IPS-NIHi7 (cell line): ENCODE results near the gene CCDC149.
A peak's percentile ranks its signal among the peaks of the same experiment; 100 is the strongest.
"Not testable (repeated sequence)": the region's sequence is repeated elsewhere in the genome, so short reads cannot be mapped to it uniquely, and the experiment has no call there.

Experiments
- DNase-seq: peaks from one replicate; pipeline ENCODE4 v3.0.0; 2012; ENCODE audit warnings: mixed read lengths; ENCODE audit errors: extremely low spot score

CCDC149 gene

DNA sequence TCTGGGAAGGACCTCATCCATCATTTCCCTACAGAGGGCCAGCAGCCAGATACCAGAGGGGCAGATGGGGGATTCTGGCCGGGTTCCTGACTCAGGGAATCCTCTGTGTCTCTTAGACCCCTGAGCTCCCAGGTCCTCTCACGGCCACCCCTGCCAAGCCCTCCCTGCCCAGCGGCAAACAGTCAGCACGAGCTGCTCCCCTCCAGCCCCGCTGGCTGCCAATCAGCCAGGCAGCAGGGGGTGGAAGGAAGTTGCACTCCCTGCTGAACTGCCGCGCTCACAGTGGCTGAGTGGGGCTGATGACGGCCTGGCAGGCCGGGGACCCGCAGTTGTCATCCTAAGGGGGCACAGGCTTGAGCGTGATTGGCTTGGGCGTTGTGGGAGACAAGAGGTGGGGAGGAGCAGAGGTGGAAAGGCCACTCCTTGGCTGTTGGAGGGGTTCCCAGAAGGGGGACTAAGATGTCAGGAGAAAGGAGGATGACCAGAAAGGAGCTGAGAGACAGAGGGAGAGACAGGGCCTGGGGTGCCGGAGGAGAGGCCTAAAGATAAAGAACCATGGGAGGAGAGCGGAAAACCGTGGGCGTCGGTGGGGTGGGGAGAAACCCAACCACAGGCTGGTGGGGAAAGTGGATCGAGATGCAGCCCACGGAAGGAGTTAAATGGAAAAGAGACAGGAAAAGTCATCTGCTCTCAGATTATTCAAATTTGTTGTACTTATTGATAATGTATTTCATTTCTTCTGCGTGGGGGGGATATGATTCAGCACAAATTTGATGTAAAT is 4.4 kb upstream of the CCDC149 start:
- DNase-seq: peak; percentile 49

- peak; percentile 28 for DNase-seq
These were observed 2.5 kb upstream of the CCDC149 start for GRCh38 chr4:24915121-24915922.

GRCh38 chr4:24914460-24914859 is 1.6 kb upstream of the CCDC149 start:
- no peak for DNase-seq

DNA sequence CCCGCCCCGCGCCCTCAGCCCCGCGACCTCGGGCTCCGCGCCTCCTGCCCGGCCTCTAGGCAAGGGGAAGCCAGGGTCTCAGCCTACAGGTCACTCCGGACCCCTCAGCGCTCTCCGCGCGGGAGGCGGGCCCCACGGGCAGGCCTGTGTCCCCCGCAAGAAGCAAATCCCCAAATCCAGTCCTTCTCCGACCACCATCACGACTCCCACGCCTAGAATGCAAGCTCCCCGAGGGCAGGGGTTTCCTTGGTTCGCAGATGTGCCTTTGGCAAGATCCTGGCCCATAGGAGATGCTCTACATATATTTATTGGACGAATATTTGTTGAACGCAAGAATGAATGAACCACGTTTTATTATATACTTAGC is 260 bp upstream of the CCDC149 start:
- DNase-seq: no peak

DNA sequence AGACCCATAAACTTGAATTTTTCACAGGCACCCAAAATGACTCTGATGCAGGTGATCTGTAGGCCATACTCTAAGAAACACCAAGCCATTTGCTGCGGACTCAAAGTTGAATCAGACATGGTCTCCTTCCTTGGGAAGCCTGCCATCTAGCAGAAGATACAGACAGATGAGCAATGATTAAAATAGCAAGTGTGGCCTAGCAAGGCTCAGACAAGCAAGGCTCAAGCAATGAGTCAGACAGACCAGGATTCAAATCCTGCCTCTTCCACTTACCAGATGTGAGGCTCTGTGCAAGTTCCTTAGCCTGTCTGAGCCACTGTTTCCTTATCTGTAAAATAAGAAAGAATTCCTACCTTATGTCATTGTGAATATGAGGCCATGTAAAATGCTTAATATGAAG is 2.3 kb downstream of the CCDC149 start:
- no peak for DNase-seq

DNA sequence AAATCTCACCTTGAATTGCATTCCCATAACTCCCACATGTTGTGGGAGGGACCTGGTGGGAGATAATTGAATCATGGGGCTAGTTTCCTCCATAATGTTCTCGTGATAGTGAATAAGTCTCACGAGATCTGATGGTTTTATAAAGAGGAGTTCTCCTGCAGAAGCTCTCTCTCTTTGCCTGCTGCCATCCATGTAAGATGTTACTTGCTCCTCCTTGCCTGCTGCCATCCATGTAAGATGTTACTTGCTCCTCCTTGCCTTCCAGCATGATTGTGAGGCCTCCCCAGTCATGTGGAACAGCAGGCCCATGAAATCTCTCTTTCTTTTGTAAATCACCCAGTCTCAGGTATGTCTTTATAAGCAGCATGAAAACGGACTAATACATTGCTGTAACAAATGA is 3.2 kb downstream of the CCDC149 start:
- DNase-seq: not testable (repeated sequence)

DNA sequence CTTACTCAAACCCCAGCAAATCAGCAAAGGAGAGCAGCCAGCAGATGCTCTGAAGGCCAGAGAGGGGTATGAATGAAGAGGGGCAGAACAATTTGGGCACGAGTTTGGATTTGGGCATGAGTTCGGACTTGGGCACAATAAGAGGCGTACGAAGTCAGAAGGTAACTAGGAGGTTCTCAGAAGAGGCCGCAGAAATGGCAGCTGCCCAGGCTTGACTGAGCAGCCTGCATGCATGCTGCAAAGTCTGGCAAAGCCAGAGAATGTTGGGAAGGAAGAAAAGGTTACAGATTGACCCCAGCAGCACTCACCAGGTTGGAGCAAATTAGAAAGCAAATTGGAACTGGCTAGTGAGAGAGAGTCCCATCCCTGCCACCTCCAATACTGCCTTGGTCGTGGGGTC is 15.2 kb downstream of the CCDC149 start:
- DNase-seq: no peak

DNA sequence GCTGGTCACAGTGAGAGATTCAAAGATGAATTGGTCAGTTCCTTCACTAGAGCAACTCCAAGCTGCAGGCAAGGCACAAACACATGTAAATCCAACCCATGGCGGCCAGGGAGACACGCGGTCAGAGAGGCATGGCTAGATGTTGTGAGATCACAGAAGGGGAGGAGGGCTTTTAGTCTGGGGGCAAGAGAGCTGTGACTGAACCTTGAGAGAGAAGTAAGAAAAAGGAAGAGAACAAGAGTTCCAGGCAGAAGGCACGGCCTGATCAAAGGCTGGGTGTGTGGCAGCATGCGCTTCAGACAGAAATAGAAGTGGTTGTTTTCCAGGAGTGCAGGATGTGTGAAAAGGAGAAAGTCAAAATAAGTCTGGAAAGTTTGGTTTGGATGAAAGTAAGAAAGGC is 15.9 kb downstream of the CCDC149 start:
- no peak for DNase-seq

- DNase-seq: no peak
These were observed 16.8 kb downstream of the CCDC149 start for GRCh38 chr4:24896056-24896455.

GRCh38 chr4:24895461-24895860 is 17.4 kb downstream of the CCDC149 start:
- DNase-seq: no peak

GRCh38 chr4:24894846-24895245 is 18.0 kb downstream of the CCDC149 start:
- DNase-seq: no peak

- DNase-seq: no peak
These were observed 18.6 kb downstream of the CCDC149 start for GRCh38 chr4:24894243-24894642.

- no peak for DNase-seq
These were observed 20.1 kb downstream of the CCDC149 start for GRCh38 chr4:24892778-24893177.

DNA sequence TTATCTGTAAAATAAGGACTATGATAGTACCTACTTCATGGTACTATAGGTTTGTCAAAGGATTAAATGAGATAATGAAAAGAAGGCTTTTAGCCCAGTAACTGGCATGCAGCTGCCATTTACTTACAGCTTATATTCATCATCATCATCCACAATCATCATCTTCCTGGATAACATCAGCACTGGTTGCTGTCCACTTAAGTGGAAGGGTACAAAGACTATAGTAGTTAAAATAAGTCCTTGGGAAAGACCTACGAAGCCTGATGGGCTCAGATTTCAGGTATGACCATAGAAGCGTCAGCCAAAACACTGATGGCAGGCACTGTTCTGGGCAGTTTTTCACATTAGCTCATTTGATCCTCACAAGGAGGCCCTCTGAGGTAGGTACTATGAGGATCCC is 20.6 kb downstream of the CCDC149 start:
- no peak for DNase-seq

GRCh38 chr4:24890561-24891126 is 22.2 kb downstream of the CCDC149 start:
- no peak for DNase-seq

- no peak for DNase-seq
These were observed 22.9 kb downstream of the CCDC149 start for GRCh38 chr4:24889991-24890390.

DNA sequence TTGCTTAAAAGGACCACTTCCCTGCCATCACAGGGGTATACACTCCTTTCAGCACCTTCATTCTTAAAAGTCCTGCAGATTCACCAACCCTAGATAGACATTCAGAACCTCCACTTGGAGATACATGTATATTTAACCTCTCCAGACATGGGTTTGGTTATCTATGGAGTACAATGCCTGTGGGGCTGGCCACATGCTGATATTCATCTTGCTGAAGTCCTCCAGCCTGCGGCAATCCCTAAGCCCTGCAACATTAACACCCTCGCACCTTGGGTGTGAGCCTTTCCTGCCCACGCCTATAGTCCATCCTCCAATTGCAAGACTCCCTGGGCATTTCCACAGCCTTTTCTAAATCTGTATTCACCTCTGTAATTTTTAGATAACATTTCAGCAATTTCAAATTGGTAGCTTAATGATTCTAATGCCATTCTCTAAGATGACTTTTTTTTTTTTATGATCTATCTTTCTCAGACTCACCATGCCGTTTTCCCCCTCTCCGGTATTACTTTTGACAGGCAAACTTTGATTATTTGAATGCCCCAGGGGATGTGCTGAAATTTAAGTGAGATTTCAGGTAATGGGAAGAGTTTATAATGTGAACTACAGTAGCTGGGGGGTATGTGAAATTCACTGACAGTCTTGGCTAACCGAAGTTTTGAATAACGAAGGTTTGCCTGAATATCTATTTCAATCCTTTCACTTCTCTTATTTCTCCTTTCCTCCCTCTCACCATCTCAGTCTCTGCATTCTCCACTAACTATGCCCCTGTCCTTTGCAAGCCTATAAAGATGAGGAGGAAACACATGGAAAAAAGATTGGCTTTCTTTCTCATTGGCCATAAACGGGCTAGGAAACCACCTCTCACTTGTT is 24.1 kb downstream of the CCDC149 start:
- peak; percentile 49 for DNase-seq

GRCh38 chr4:24887881-24888430 is 24.9 kb downstream of the CCDC149 start:
- no peak for DNase-seq

DNA sequence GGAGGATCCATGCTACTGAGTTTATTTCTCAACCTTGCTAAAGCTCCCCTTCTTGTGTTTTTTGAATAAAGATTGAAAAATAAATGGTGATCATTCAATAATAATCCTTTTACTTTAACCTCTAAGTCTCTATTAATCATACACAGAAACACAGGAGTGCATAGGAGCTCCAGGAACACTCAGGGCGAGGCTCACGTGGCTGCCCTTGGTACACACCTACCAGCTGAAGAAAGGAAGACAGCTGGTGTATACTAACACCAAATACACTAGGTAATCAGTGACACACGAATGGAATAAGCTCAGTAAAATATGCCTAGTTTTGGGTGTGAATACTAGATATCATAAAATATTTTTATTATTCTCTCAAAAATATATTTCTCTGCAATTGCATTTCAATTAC is 26.2 kb downstream of the CCDC149 start:
- DNase-seq: no peak

GRCh38 chr4:24885342-24885741 is 27.5 kb downstream of the CCDC149 start:
- DNase-seq: peak; percentile 25

- no peak for DNase-seq
These were observed 27.9 kb downstream of the CCDC149 start for GRCh38 chr4:24884902-24885301.
